Endothelial cell of umbilical vein (primary cell): Measurements from ENCODE around the gene NOX5. TPM values are rescaled to one million over a fixed set of nuclear protein-coding genes. Genes with fewer than 3 reads are reported as not detected.

Experiments used
- BruUV-seq: library from RNA; stranded (reverse); fragments of 400-500 nt; replicated peaks from 2 replicates; lab custom pipeline; 2021; lab: Mats Ljungman, UMichigan
- CTCF ChIA-PET: fragments of 300-600, 350-600 bp; sonication (Branson Sonifier 250); formaldehyde crosslinking; loops from one replicate; lab custom pipeline; 2021; ENCODE audit warnings: antibody characterized with exemption, inconsistent platforms; lab: Charles Lee
- POLR2A ChIA-PET: fragments of 300-600, 350-600 bp; sonication (Branson Sonifier 250); formaldehyde crosslinking; loops from one replicate; lab custom pipeline; 2021; ENCODE audit warnings: antibody characterized with exemption, inconsistent platforms; lab: Charles Lee
- DNase-seq: peaks from one replicate; pipeline ENCODE4 v3.0.0-alpha.2; 2011; ENCODE audit warnings: low read depth, low spot score
- FAIRE-seq: peaks from 2 replicates; lab custom pipeline; 2011; peaks lifted over from hg19 to GRCh38; lab: Jason Lieb, UNC
- H2AFZ ChIP-seq: 2 replicates; pipeline ENCODE4 v1.6.0; 2012; ENCODE audit warnings: low read depth, low read length, control low read depth, inconsistent platforms
- H3K27ac ChIP-seq: 2 replicates; pipeline ENCODE4 v1.5.1; 2011; ENCODE audit warnings: low read depth, mild to moderate bottlenecking, control low read depth, low read length, moderate library complexity; ENCODE audit not compliant: insufficient read depth
- H3K27me3 ChIP-seq, 2 experiments: 2 replicates each; pipeline versions ENCODE4 v1.6.0 to v1.6.1; 2011; ENCODE audit warnings: low read length in 2 of 2, mixed read lengths in 1 of 2; ENCODE audit not compliant: control insufficient read depth in 2 of 2, insufficient read depth in 2 of 2
- H3K36me3 ChIP-seq, 2 experiments: 2 replicates in 1 of 2; 3 replicates in 1 of 2; pipeline ENCODE4 v1.5.1; 2011; ENCODE audit warnings: low read length in 2 of 2, mild to moderate bottlenecking in 1 of 2, moderate library complexity in 1 of 2; ENCODE audit not compliant: control insufficient read depth in 2 of 2, insufficient read depth in 2 of 2; ENCODE audit errors: extremely low read depth in 1 of 2
- H3K4me1 ChIP-seq: 3 replicates; pipeline ENCODE4 v1.5.1; 2011; ENCODE audit warnings: mild to moderate bottlenecking, low read length; ENCODE audit not compliant: control insufficient read depth, insufficient read depth; ENCODE audit errors: extremely low read depth
- H3K4me2 ChIP-seq: 2 replicates; pipeline ENCODE4 v1.6.1; 2011; ENCODE audit warnings: low read length, control low read depth, mixed read lengths; ENCODE audit not compliant: insufficient read depth
- H3K4me3 ChIP-seq, 3 experiments: fragments of 200-600 bp in 1 of 3; sonication (generic), shearing (Covaris generic) in 1 of 3; replicated peaks in 1 of 3; 2 replicates each; pipeline ENCODE4 v1.5.1; 2011 to 2016; ENCODE audit warnings: control low read depth in 3 of 3, low read length in 3 of 3, mild to moderate bottlenecking in 2 of 3, inconsistent platforms in 1 of 3, low read depth in 1 of 3, moderate library complexity in 1 of 3; ENCODE audit not compliant: insufficient read depth in 1 of 3
- H3K79me2 ChIP-seq: 2 replicates; pipeline ENCODE4 v1.6.0; 2012; ENCODE audit warnings: low read length, inconsistent platforms; ENCODE audit not compliant: control insufficient read depth, insufficient read depth
- H3K9ac ChIP-seq: replicated peaks from 2 replicates; pipeline ENCODE3; 2011; ENCODE audit warnings: low read length, control low read depth; ENCODE audit not compliant: insufficient read depth; ENCODE audit errors: extremely low read depth
- H3K9me1 ChIP-seq: replicated peaks from 3 replicates; pipeline ENCODE4 v1.6.0; 2011; ENCODE audit warnings: mild to moderate bottlenecking, low read length; ENCODE audit not compliant: control insufficient read depth, insufficient read depth; ENCODE audit errors: extremely low read depth
- H3K9me3 ChIP-seq: replicated peaks from 2 replicates; pipeline ENCODE4 v1.5.1; 2012; ENCODE audit warnings: low read length, inconsistent platforms; ENCODE audit not compliant: control insufficient read depth, insufficient read depth
- H4K20me1 ChIP-seq: replicated peaks from 2 replicates; pipeline ENCODE3; 2011; ENCODE audit warnings: mild to moderate bottlenecking, low read length; ENCODE audit not compliant: control insufficient read depth, insufficient read depth; ENCODE audit errors: extremely low read depth
- CTCF ChIP-seq, 2 donors: IDR thresholded peaks; 1 replicate in 1 of 2; 2 replicates in 1 of 2; pipeline ENCODE4 v1.5.1; 2011; ENCODE audit warnings: low read length in 2 of 2, mild to moderate bottlenecking in 2 of 2, moderate library complexity in 2 of 2, control low read depth in 1 of 2, inconsistent platforms in 1 of 2, low read depth in 1 of 2; ENCODE audit not compliant: insufficient read depth in 1 of 2; ENCODE audit errors: extremely low read depth in 1 of 2
- EZH2 ChIP-seq: IDR thresholded peaks from 2 replicates; pipeline ENCODE4 v1.6.1; 2012; ENCODE audit warnings: borderline replicate concordance, low read depth, mild to moderate bottlenecking, moderate library complexity, low read length, inconsistent platforms; ENCODE audit not compliant: severe bottlenecking
- FOS ChIP-seq: IDR thresholded peaks from 2 replicates; pipeline ENCODE4 v1.6.1; 2011; ENCODE audit warnings: mild to moderate bottlenecking, low read length, moderate library complexity, borderline replicate concordance; ENCODE audit not compliant: insufficient read depth
- GATA2 ChIP-seq: IDR thresholded peaks from 2 replicates; pipeline ENCODE4 v1.7.0; 2011; ENCODE audit warnings: low read depth, mild to moderate bottlenecking, moderate library complexity, mixed read lengths, low read length; ENCODE audit not compliant: insufficient read length, insufficient read depth
- JUN ChIP-seq: IDR thresholded peaks from 2 replicates; pipeline ENCODE4 v1.6.1; 2011; ENCODE audit warnings: borderline replicate concordance, low read depth; ENCODE audit not compliant: insufficient read length, insufficient read depth
- MAX ChIP-seq: IDR thresholded peaks from 2 replicates; pipeline ENCODE4 v1.6.1; 2011; ENCODE audit not compliant: insufficient read depth, insufficient read length
- MYC ChIP-seq: IDR thresholded peaks from one replicate; pipeline ENCODE4 v1.6.1; 2011; ENCODE audit warnings: mild to moderate bottlenecking, low read depth, low read length
- POLR2A ChIP-seq: IDR thresholded peaks from 2 replicates; pipeline ENCODE4 v1.6.1; 2012; ENCODE audit warnings: low read depth, mild to moderate bottlenecking, control low read depth, low read length
- POLR2AphosphoS5 ChIP-seq: IDR thresholded peaks from 2 replicates; pipeline ENCODE4 v1.6.1; 2012; ENCODE audit warnings: low read depth, mild to moderate bottlenecking, control low read depth, low read length, moderate library complexity; ENCODE audit not compliant: insufficient read depth
- dilution Hi-C: fragments of 300-500 bp; cut with MboI; formaldehyde crosslinking; loops from one replicate; pipeline ENCODE4 v1.15.0; 2019; ENCODE audit warnings: low sequenced_read_pairs; ENCODE audit not compliant: extremely low pct_ligation_motif_present
- intact Hi-C: fragments of 100-400 bp; cut with micrococcal nuclease; formaldehyde crosslinking; loops from one replicate; pipeline ENCODE4 v1.10.0; 2022
- polyA plus RNA-seq, 4 experiments: library from polyadenylated mRNA; depleted of rRNA in 3 of 4; stranded (reverse) in 3 of 4; unstranded in 1 of 4; fragments of >200 nt; gene quantifications; 2 replicates each; pipeline versions ENCODE4 v1.2.1 to v1.2.3, GENCODE V29; 2011 to 2012; ENCODE audit warnings: missing spikeins in 1 of 4
- total RNA-seq: library from RNA; stranded (reverse); gene quantifications from 2 replicates; pipeline ENCODE4 v1.2.3, GENCODE V29; 2021

NOX5 gene
- total and polyA plus RNA-seq, 2 donors (not counting 3 experiments of a cell fraction or from before 2014, with no cell fraction given), result 0.08 TPM; not detected in 1

- no peak for DNase-seq
- Histone ChIP-seq H3K4me1 (no peaks in the 10 kb centered on the region), H2AFZ (no peak overlapping the region), H3K27ac (no peak overlapping the region), H3K9me3 (no peaks in the 10 kb centered on the region), H3K36me3 (no peaks in the 10 kb centered on the region), H3K79me2 (no peaks in the 10 kb centered on the region), H3K9me1 (no peaks in the 10 kb centered on the region), H3K4me2 (no peak overlapping the region), H3K27me3 (no peaks in the 10 kb centered on the region), H3K4me3 (no peak overlapping the region), H4K20me1 (no peaks in the 10 kb centered on the region), H3K9ac (no peak overlapping the region)
- no TSS peak for BruUV-seq
- intact Hi-C loops, result no loop called here
- TF ChIP-seq EZH2, result no peak
- no peak for TF ChIP-seq MAX
- TF ChIP-seq FOS, result no peak
- no peak for TF ChIP-seq MYC
- TF ChIP-seq GATA2, result no peak
- TF ChIP-seq CTCF (IDR thresholded peaks at IDR 0.05; ENCODE audit: extremely low read depth in 1 of 2, insufficient read depth in 1 of 2, low read depth in 1 of 2, low read length in 2 of 2), result no peak
- TF ChIP-seq POLR2AphosphoS5, result no peak
- TF ChIP-seq JUN, result no peak
- TF ChIP-seq POLR2A, result no peak
- POLR2A ChIA-PET, result no interaction called here
- dilution Hi-C loops, result no loop called here
- CTCF ChIA-PET, result interaction anchor here (1.0 kb wide), 1 partner anchor 42 kb away, joined by 4 read pairs; no protein-coding TSS in a partner anchor
- no peak for FAIRE-seq
Measured at GRCh38 chr15:69100821-69101220, 86.3 kb downstream of the NOX5 start.
